Activated CD4-positive, alpha-beta T cell treated with anti-CD3 and anti-CD28 coated beads for 36 hours (primary cell): ENCODE results near the gene PDCD5. TPM values are rescaled to one million over a fixed set of nuclear protein-coding genes. Genes with fewer than 3 reads are reported as not detected.
"Not testable (repeated sequence)": the region's sequence is repeated elsewhere in the genome, so short reads cannot be mapped to it uniquely, and the experiment has no call there.

Experiments
- ATAC-seq: fragments of 200-7000 bp; cut with Tn5 transposase; one replicate; pipeline ENCODE4 v1.10.0; 2021; ENCODE audit warnings: mild to moderate bottlenecking, moderate library complexity
- CTCF ChIA-PET: fragments of 350-600 bp; sonication (Branson Sonifier 250); formaldehyde crosslinking; loops from one replicate; lab custom pipeline; 2021; ENCODE audit warnings: antibody characterized with exemption; lab: Charles Lee
- POLR2A ChIA-PET: fragments of 350-600 bp; sonication (Branson Sonifier 250); formaldehyde crosslinking; loops from one replicate; lab custom pipeline; 2021; ENCODE audit warnings: antibody characterized with exemption, inconsistent platforms; lab: Charles Lee
- DNase-seq: peaks from one replicate; pipeline ENCODE4 v3.0.0-alpha.2; 2020
- H3K27ac Mint-ChIP-seq: one replicate; pipeline ENCODE4 v1.8.0; 2021; ENCODE audit warnings: mixed read lengths
- H3K27me3 Mint-ChIP-seq: one replicate; pipeline ENCODE4 v1.8.0; 2021; ENCODE audit warnings: mixed read lengths
- H3K36me3 Mint-ChIP-seq: one replicate; pipeline ENCODE4 v1.8.0; 2021; ENCODE audit warnings: low read depth, mixed read lengths
- H3K4me1 Mint-ChIP-seq: one replicate; pipeline ENCODE4 v1.8.0; 2021; ENCODE audit warnings: mixed read lengths
- H3K4me3 Mint-ChIP-seq: one replicate; pipeline ENCODE4 v1.8.0; 2021; ENCODE audit warnings: mild to moderate bottlenecking, moderate library complexity, mixed read lengths
- H3K9me3 Mint-ChIP-seq: one replicate; pipeline ENCODE4 v1.8.0; 2021; ENCODE audit warnings: low read depth, mixed read lengths
- intact Hi-C, 2 experiments: fragments of 100-400 bp; cut with DNase I in 1 of 2; cut with micrococcal nuclease in 1 of 2; formaldehyde crosslinking; loops; one replicate each; pipeline versions ENCODE4 v1.14.2 to v1.15.1; 2022 to 2024; cut with DNase I, micrococcal nuclease
- total RNA-seq, 2 experiments: library from RNA; stranded (reverse); gene quantifications; one replicate each; pipeline ENCODE4 v1.2.3, GENCODE V29; 2021

The PDCD5 gene
- 100 to 1,000 TPM; 268 to 272 TPM for total RNA-seq

- peaks cover 33% of the 10 kb centered on the region for H3K4me1 Mint-ChIP-seq
- peak within 1 kb of the TSS; percentile 91 for H3K27ac Mint-ChIP-seq
- ATAC-seq (peak; percentile 90), DNase-seq (peak; percentile 99)
- POLR2A ChIA-PET, result interaction anchor here (0.6 to 0.9 kb wide), 2 partner anchors 14 to 36 kb away, joined by 3 to 4 read pairs; no protein-coding TSS in a partner anchor
- intact Hi-C loops, result loop anchor here (1.0 to 5.0 kb wide), 11 partner anchors 94 to 940 kb away; partner anchors contain the start of genes ANKRD27 (in 2 of the 2), RGS9BP (in 2 of the 2), CEBPG (in 1 of the 2) and DPY19L3 (in 1 of the 2)
- peaks cover under 1% of the 10 kb centered on the region for H3K27me3 Mint-ChIP-seq
- H3K36me3 Mint-ChIP-seq, result peaks cover 34% of the 10 kb centered on the region
- CTCF ChIA-PET, result interaction anchor here (1.0 kb wide), 1 partner anchor 9 kb away, joined by 6 read pairs; no protein-coding TSS in a partner anchor
- peak within 1 kb of the TSS; percentile 92 for H3K4me3 Mint-ChIP-seq
- no peaks in the 10 kb centered on the region for H3K9me3 Mint-ChIP-seq
Measured at GRCh38 chr19:32580901-32581704, at the start of gene PDCD5. TSS of gene PDCD5 (plus strand) at chr19:32581190. CDS start at chr19:32581262, 72 bp downstream.

GRCh38 chr19:32532233-32532632 lies 48.8 kb upstream of the PDCD5 start:
- Mint-ChIP-seq H3K27me3 (peaks cover 4% of the 10 kb centered on the region), H3K27ac (no peak overlapping the region), H3K4me3 (no peak overlapping the region), H3K9me3 (peaks cover 7% of the 10 kb centered on the region), H3K36me3 (peaks cover 1% of the 10 kb centered on the region), H3K4me1 (no peaks in the 10 kb centered on the region)
- intact Hi-C loops, result no loop called here
- DNase-seq (no peak), ATAC-seq (no peak)
- ChIA-PET CTCF (no interaction called here), POLR2A (no interaction called here)

GRCh38 chr19:32537580-32537979 lies 43.4 kb upstream of the PDCD5 start:
- H3K4me3 Mint-ChIP-seq, result no peak overlapping the region
- intact Hi-C loops, result no loop called here
- peaks cover 8% of the 10 kb centered on the region for H3K27me3 Mint-ChIP-seq
- no peaks in the 10 kb centered on the region for H3K4me1 Mint-ChIP-seq
- no peak overlapping the region for H3K27ac Mint-ChIP-seq
- peaks cover 6% of the 10 kb centered on the region for H3K9me3 Mint-ChIP-seq
- POLR2A ChIA-PET, result no interaction called here
- CTCF ChIA-PET, result no interaction called here
- ATAC-seq, result no peak
- DNase-seq, result no peak
- H3K36me3 Mint-ChIP-seq, result no peaks in the 10 kb centered on the region

GRCh38 chr19:32539240-32539916 lies 41.6 kb upstream of the PDCD5 start:
- ATAC-seq, result no peak

GRCh38 chr19:32540621-32541020 lies 40.4 kb upstream of the PDCD5 start:
- no peaks in the 10 kb centered on the region for H3K36me3 Mint-ChIP-seq
- peaks cover 4% of the 10 kb centered on the region for H3K9me3 Mint-ChIP-seq
- intact Hi-C loops, result no loop called here
- H3K4me1 Mint-ChIP-seq, result no peaks in the 10 kb centered on the region
- H3K4me3 Mint-ChIP-seq, result no peak overlapping the region
- ChIA-PET POLR2A (no interaction called here), CTCF (no interaction called here)
- DNase-seq, result no peak
- peaks cover 6% of the 10 kb centered on the region for H3K27me3 Mint-ChIP-seq
- no peak for ATAC-seq
- H3K27ac Mint-ChIP-seq, result no peak overlapping the region

More at GRCh38 chr19:32539240-32539916, 41.6 kb upstream of the PDCD5 start:
- Mint-ChIP-seq H3K4me1 (no peaks in the 10 kb centered on the region), H3K4me3 (no peak overlapping the region), H3K9me3 (peaks cover 6% of the 10 kb centered on the region), H3K27ac (no peak overlapping the region), H3K27me3 (peaks cover 8% of the 10 kb centered on the region), H3K36me3 (no peaks in the 10 kb centered on the region)
- ChIA-PET POLR2A (no interaction called here), CTCF (interaction anchor here (0.7 kb wide), 1 partner anchor 80 kb away, joined by 4 read pairs; no protein-coding TSS in a partner anchor)
- no peak for DNase-seq
- intact Hi-C loops, result no loop called here

GRCh38 chr19:32541376-32541775 lies 39.6 kb upstream of the PDCD5 start:
- POLR2A ChIA-PET, H3K4me3 Mint-ChIP-seq, H3K27me3 Mint-ChIP-seq, H3K27ac Mint-ChIP-seq, CTCF ChIA-PET, H3K9me3 Mint-ChIP-seq, intact Hi-C loops, H3K36me3 Mint-ChIP-seq, H3K4me1 Mint-ChIP-seq, ATAC-seq, DNase-seq: not testable (repeated sequence)

GRCh38 chr19:32542477-32543108 lies 38.4 kb upstream of the PDCD5 start:
- Mint-ChIP-seq H3K9me3 (peaks cover 4% of the 10 kb centered on the region), H3K4me1 (no peaks in the 10 kb centered on the region), H3K27ac (no peak overlapping the region), H3K4me3 (no peak overlapping the region), H3K27me3 (peaks cover 4% of the 10 kb centered on the region), H3K36me3 (no peaks in the 10 kb centered on the region)
- ChIA-PET POLR2A (no interaction called here), CTCF (no interaction called here)
- intact Hi-C loops, result no loop called here
- DNase-seq, result no peak
- ATAC-seq, result no peak

GRCh38 chr19:32543115-32543900 lies 37.7 kb upstream of the PDCD5 start:
- H3K9me3 Mint-ChIP-seq, result peaks cover under 1% of the 10 kb centered on the region
- ChIA-PET CTCF (no interaction called here), POLR2A (interaction anchor here (0.6 kb wide), 1 partner anchor 160 kb away, joined by 4 read pairs; no protein-coding TSS in a partner anchor)
- no peak for ATAC-seq
- H3K4me3 Mint-ChIP-seq, result no peak overlapping the region
- no peak overlapping the region for H3K27ac Mint-ChIP-seq
- H3K4me1 Mint-ChIP-seq, result no peaks in the 10 kb centered on the region
- peaks cover 4% of the 10 kb centered on the region for H3K27me3 Mint-ChIP-seq
- DNase-seq, result no peak
- intact Hi-C loops, result no loop called here
- no peaks in the 10 kb centered on the region for H3K36me3 Mint-ChIP-seq

GRCh38 chr19:32544917-32545316 lies 36.1 kb upstream of the PDCD5 start:
- ChIA-PET CTCF (interaction anchor here (0.6 kb wide), 1 partner anchor 12 kb away, joined by 3 read pairs; no protein-coding TSS in a partner anchor), POLR2A (interaction anchor here (0.6 kb wide), 1 partner anchor 20 kb away, joined by 3 read pairs; no protein-coding TSS in a partner anchor)
- H3K4me1 Mint-ChIP-seq, result no peaks in the 10 kb centered on the region
- H3K27ac Mint-ChIP-seq, result no peak overlapping the region
- H3K9me3 Mint-ChIP-seq, result no peaks in the 10 kb centered on the region
- H3K36me3 Mint-ChIP-seq, result no peaks in the 10 kb centered on the region
- H3K4me3 Mint-ChIP-seq, result no peak overlapping the region
- peaks cover 4% of the 10 kb centered on the region for H3K27me3 Mint-ChIP-seq
- DNase-seq (no peak), ATAC-seq (no peak)
- intact Hi-C loops, result no loop called here

GRCh38 chr19:32550666-32551065 lies 30.3 kb upstream of the PDCD5 start:
- DNase-seq (no peak), ATAC-seq (no peak)
- H3K4me1 Mint-ChIP-seq, result no peaks in the 10 kb centered on the region
- H3K36me3 Mint-ChIP-seq, result no peaks in the 10 kb centered on the region
- no peak overlapping the region for H3K4me3 Mint-ChIP-seq
- CTCF ChIA-PET, result interaction anchor here (0.6 kb wide), 1 partner anchor 28 kb away, joined by 6 read pairs; no protein-coding TSS in a partner anchor
- intact Hi-C loops, result no loop called here
- no peak overlapping the region for H3K27ac Mint-ChIP-seq
- no peaks in the 10 kb centered on the region for H3K9me3 Mint-ChIP-seq
- POLR2A ChIA-PET, result no interaction called here
- no peaks in the 10 kb centered on the region for H3K27me3 Mint-ChIP-seq
